HG02884 (cell line): ENCODE results near the gene CCDC183.
"Not testable (repeated sequence)": the region's sequence is repeated elsewhere in the genome, so short reads cannot be mapped to it uniquely, and the experiment has no call there.

ENCODE experiments used
- ATAC-seq: cut with Tn5 transposase; IDR thresholded peaks from one replicate; pipeline ENCODE4 v1.9.1; 2021; ENCODE audit warnings: mild to moderate bottlenecking, moderate library complexity; ENCODE audit not compliant: unreplicated experiment

CCDC183 gene

GRCh38 chr9:136799079-136799853 lies 3.1 kb downstream of the CCDC183 start:
- no peak for ATAC-seq

- no peak for ATAC-seq
Observed at GRCh38 chr9:136799854-136800657, 3.9 kb downstream of the CCDC183 start.

GRCh38 chr9:136802321-136802720 lies 6.2 kb downstream of the CCDC183 start:
- ATAC-seq: no peak

- ATAC-seq: not testable (repeated sequence)
Observed at GRCh38 chr9:136803009-136803550, 6.9 kb downstream of the CCDC183 start.

GRCh38 chr9:136803551-136804508 lies 7.7 kb downstream of the CCDC183 start:
- ATAC-seq: no peak

GRCh38 chr9:136804509-136805206 lies 8.5 kb downstream of the CCDC183 start:
- no peak for ATAC-seq

- no peak for ATAC-seq
Observed at GRCh38 chr9:136805207-136805740, 9.1 kb downstream of the CCDC183 start.

- no peak for ATAC-seq
Observed at GRCh38 chr9:136806067-136806466, 9.9 kb downstream of the CCDC183 start.

- no peak for ATAC-seq
Observed at GRCh38 chr9:136806631-136807201, 10.6 kb downstream of the CCDC183 start.

- peak; percentile 64 for ATAC-seq
Observed at GRCh38 chr9:136807281-136808074, 11.3 kb downstream of the CCDC183 start, which contains the start of gene RABL6. Gene RABL6, plus strand, starts transcription at chr9:136807948. Its CDS starts 249 bp downstream, at chr9:136808197.

GRCh38 chr9:136808075-136808805 lies 12.1 kb downstream of the CCDC183 start:
- ATAC-seq: peak; percentile 37

- ATAC-seq: no peak
Observed at GRCh38 chr9:136808806-136809158, 12.6 kb downstream of the CCDC183 start.

GRCh38 chr9:136814725-136815421 lies 18.7 kb downstream of the CCDC183 start:
- no peak for ATAC-seq

GRCh38 chr9:136815422-136815782 lies 19.3 kb downstream of the CCDC183 start:
- ATAC-seq: no peak

- ATAC-seq: no peak
Observed at GRCh38 chr9:136820971-136821825, 25.1 kb downstream of the CCDC183 start.

- no peak for ATAC-seq
Observed at GRCh38 chr9:136821826-136822544, 25.8 kb downstream of the CCDC183 start.
